ENCODE measurements around the gene MEGF11.

Gene MEGF11

GRCh38 chr15:66269326-66270090, 16.0 kb upstream of the MEGF11 start (continued):
- no peak for TF ChIP-seq ZNF148 (tag by site-specific recombination; IDR thresholded peaks at IDR 0.05; ENCODE audit: borderline replicate concordance)
- TF ChIP-seq ZNF596 (tag by site-specific recombination; IDR thresholded peaks at IDR 0.05), result no peak
- no peak for TF ChIP-seq ZNF133 (tag by site-specific recombination; IDR thresholded peaks at IDR 0.05)
- no peak for TF ChIP-seq ZFP3 (tag by site-specific recombination; IDR thresholded peaks at IDR 0.05; ENCODE audit: low read depth)
- TF ChIP-seq PRDM6 (tag by site-specific recombination; IDR thresholded peaks at IDR 0.05), result peak; percentile 88
- TF ChIP-seq ZNF785 (tag by site-specific recombination; IDR thresholded peaks at IDR 0.05), result no peak
- no peak for TF ChIP-seq PRDM2 (tag by site-specific recombination; IDR thresholded peaks at IDR 0.05; ENCODE audit: borderline replicate concordance)
- peak; percentile 77; the same call in 1 of the 2 replicates for TF ChIP-seq ZNF639 (tag by site-specific recombination; IDR thresholded peaks at IDR 0.05)
- no peak for TF ChIP-seq ZNF223 (tag by site-specific recombination; IDR thresholded peaks at IDR 0.05)
- peak; percentile 19; the same call in 1 of the 2 replicates for TF ChIP-seq ZSCAN30 (tag by site-specific recombination; IDR thresholded peaks at IDR 0.05)
- TF ChIP-seq HOXD13 (CRISPR knock-in tag; IDR thresholded peaks at IDR 0.05; ENCODE audit: borderline replicate concordance), result no peak
- no peak for TF ChIP-seq ZNF138 (tag by site-specific recombination; IDR thresholded peaks at IDR 0.05; ENCODE audit: borderline replicate concordance)
- TF ChIP-seq TSHZ1 (tag by site-specific recombination; IDR thresholded peaks at IDR 0.05; ENCODE audit: borderline replicate concordance), result peak; percentile 80
- TF ChIP-seq ZNF404 (tag by site-specific recombination; IDR thresholded peaks at IDR 0.05), result no peak
- no peak for TF ChIP-seq REPIN1 (tag by site-specific recombination; IDR thresholded peaks at IDR 0.05; ENCODE audit: low read depth)
- no peak for TF ChIP-seq ZIC2 (tag by site-specific recombination; IDR thresholded peaks at IDR 0.05)
- TF ChIP-seq ZNF274 (IDR thresholded peaks at IDR 0.05; ENCODE audit: low read length), result no peak
- TF ChIP-seq ZNF274 (tag by site-specific recombination; IDR thresholded peaks at IDR 0.05; ENCODE audit: borderline replicate concordance), result no peak
- TF ChIP-seq ZNF146 (tag by site-specific recombination; IDR thresholded peaks at IDR 0.05), result no peak
- TF ChIP-seq ATF2 (tag by site-specific recombination; IDR thresholded peaks at IDR 0.05; ENCODE audit: low read depth), result peak; percentile 60
- TF ChIP-seq ZNF777 (tag by site-specific recombination; IDR thresholded peaks at IDR 0.05; ENCODE audit: borderline replicate concordance), result no peak
